GM12801 (cell line): ENCODE data around the gene IL1RAPL1.

Experiments
- TF ChIP-seq, protein P1 (sequence below): IDR thresholded peaks from one replicate; pipeline ENCODE4 v1.5.1; 2011; ENCODE audit warnings: control low read depth; ENCODE audit not compliant: insufficient read length; ENCODE audit errors: extremely low read depth

The IL1RAPL1 gene

DNA sequence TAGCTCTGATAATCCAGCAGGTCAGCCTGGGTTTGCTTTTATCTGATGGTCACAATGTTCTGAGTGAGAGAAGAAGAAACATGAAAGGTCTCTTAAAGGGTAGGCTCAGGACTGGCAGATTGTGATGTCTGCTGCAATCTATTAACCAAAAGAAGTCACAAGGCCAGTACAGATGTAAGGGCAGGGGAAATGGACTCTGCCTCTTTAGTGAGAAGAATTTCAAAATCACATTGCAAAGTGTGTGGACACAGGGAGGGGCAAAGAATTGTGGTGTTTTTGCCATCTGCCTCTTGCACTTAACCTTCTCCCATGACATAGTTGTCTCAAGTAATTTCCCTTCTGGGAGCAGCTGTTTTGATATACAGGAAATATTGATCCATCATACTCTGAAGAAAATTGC, 40.9 kb downstream of the IL1RAPL1 start:
- TF ChIP-seq, protein P1, sequence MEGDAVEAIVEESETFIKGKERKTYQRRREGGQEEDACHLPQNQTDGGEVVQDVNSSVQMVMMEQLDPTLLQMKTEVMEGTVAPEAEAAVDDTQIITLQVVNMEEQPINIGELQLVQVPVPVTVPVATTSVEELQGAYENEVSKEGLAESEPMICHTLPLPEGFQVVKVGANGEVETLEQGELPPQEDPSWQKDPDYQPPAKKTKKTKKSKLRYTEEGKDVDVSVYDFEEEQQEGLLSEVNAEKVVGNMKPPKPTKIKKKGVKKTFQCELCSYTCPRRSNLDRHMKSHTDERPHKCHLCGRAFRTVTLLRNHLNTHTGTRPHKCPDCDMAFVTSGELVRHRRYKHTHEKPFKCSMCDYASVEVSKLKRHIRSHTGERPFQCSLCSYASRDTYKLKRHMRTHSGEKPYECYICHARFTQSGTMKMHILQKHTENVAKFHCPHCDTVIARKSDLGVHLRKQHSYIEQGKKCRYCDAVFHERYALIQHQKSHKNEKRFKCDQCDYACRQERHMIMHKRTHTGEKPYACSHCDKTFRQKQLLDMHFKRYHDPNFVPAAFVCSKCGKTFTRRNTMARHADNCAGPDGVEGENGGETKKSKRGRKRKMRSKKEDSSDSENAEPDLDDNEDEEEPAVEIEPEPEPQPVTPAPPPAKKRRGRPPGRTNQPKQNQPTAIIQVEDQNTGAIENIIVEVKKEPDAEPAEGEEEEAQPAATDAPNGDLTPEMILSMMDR: no peak

GRCh38 chrX:28638775-28639174, 51.5 kb downstream of the IL1RAPL1 start:
- TF ChIP-seq, protein P1: no peak

GRCh38 chrX:28639451-28639850, 52.2 kb downstream of the IL1RAPL1 start:
- TF ChIP-seq, protein P1: no peak

- TF ChIP-seq, protein P1: no peak
Measured at GRCh38 chrX:28649541-28649940, 62.3 kb downstream of the IL1RAPL1 start.

- TF ChIP-seq, protein P1: no peak
Measured at GRCh38 chrX:28651186-28651585, 63.9 kb downstream of the IL1RAPL1 start.

DNA sequence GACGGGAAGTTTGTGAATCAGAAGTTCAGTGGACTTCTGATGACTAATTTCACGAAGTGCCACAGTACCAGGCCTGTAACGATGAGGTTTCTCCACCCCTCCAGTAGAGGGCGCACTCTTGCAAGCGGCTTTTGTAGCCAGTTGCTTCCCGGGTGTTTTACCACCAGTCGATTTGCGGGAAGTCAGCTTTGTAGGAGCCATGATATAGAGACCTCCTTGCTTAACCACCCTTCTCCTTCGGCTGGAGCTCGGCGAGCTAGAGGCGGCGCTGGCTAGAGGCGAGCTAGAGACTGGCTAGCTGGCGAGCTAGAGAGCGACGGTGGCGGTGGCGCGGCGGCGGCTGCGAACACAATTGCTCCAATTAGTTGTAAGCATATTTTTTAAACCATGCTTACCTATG, 72.0 kb downstream of the IL1RAPL1 start:
- TF ChIP-seq, protein P1: no peak

DNA sequence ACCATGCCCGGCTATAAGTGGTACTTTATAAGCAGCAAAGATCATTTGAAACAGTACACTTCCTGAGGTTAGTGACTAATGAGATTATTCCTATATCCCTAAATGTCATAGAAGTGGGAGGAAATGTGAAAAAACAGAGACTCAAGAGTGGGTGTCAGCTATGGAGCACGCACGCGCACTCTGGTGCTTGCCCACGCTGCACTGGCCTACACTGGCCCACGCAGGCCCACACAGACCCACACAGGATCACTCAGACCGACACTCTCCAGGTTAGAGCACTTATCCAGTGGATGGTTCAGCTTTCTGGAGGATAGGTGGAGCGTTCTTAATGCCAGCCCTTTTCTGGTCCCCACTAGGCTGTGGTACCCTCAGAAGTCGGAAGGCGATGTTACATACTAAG, 78.5 kb downstream of the IL1RAPL1 start:
- TF ChIP-seq, protein P1: no peak

- TF ChIP-seq, protein P1: no peak
Measured at GRCh38 chrX:28668303-28668702, 81.1 kb downstream of the IL1RAPL1 start.
